Activated CD4-positive, alpha-beta T cell treated with anti-CD3 and anti-CD28 coated beads, Interleukin-2, amount 50 U/mL, for 24 hours (primary cell): ENCODE results near the gene KAZN.

Experiments
- DNase-seq, 2 donors: peaks; one replicate each; pipeline ENCODE4 v3.0.0-alpha.2; 2020; ENCODE audit warnings: low read depth in 1 of 2, low spot score in 1 of 2

The KAZN gene

GRCh38 chr1:14707531-14708445, 109.3 kb downstream of the KAZN start:
- no peak for DNase-seq

GRCh38 chr1:14710331-14710730, 111.8 kb downstream of the KAZN start:
- no peak for DNase-seq

GRCh38 chr1:14712136-14712535, 113.7 kb downstream of the KAZN start:
- DNase-seq, result no peak

GRCh38 chr1:14713077-14713476, 114.6 kb downstream of the KAZN start:
- DNase-seq, result no peak

GRCh38 chr1:14715266-14715665, 116.8 kb downstream of the KAZN start:
- DNase-seq, result no peak

GRCh38 chr1:14715802-14716201, 117.3 kb downstream of the KAZN start:
- no peak for DNase-seq

GRCh38 chr1:14716474-14716873, 118.0 kb downstream of the KAZN start:
- no peak for DNase-seq

- no peak for DNase-seq
Observed at GRCh38 chr1:14718476-14718875, 120.0 kb downstream of the KAZN start.

- DNase-seq, result no peak
Observed at GRCh38 chr1:14723401-14723800, 124.9 kb downstream of the KAZN start.

GRCh38 chr1:14724246-14724645, 125.8 kb downstream of the KAZN start:
- DNase-seq, result no peak

GRCh38 chr1:14724678-14725077, 126.2 kb downstream of the KAZN start:
- no peak for DNase-seq

- no peak for DNase-seq
Observed at GRCh38 chr1:14725238-14725637, 126.8 kb downstream of the KAZN start.

- no peak for DNase-seq
Observed at GRCh38 chr1:14725695-14726094, 127.2 kb downstream of the KAZN start.

- no peak for DNase-seq
Observed at GRCh38 chr1:14726606-14727005, 128.1 kb downstream of the KAZN start.

GRCh38 chr1:14728516-14728915, 130.0 kb downstream of the KAZN start:
- DNase-seq, result no peak

- DNase-seq, result no peak
Observed at GRCh38 chr1:14732728-14733047, 134.2 kb downstream of the KAZN start.

- no peak for DNase-seq
Observed at GRCh38 chr1:14733048-14733778, 134.7 kb downstream of the KAZN start.

- DNase-seq, result no peak
Observed at GRCh38 chr1:14733779-14734140, 135.3 kb downstream of the KAZN start.

- DNase-seq, result no peak
Observed at GRCh38 chr1:14735841-14736240, 137.4 kb downstream of the KAZN start.

- no peak for DNase-seq
Observed at GRCh38 chr1:14737561-14738094, 139.1 kb downstream of the KAZN start.

GRCh38 chr1:14738235-14738634, 139.8 kb downstream of the KAZN start:
- DNase-seq, result no peak

GRCh38 chr1:14738647-14739046, 140.2 kb downstream of the KAZN start:
- DNase-seq, result no peak
